Effector memory CD4-positive, alpha-beta T cell (primary cell): ENCODE data around the gene FTSJ3.
"Not testable (repeated sequence)": the region's sequence is repeated elsewhere in the genome, so short reads cannot be mapped to it uniquely, and the experiment has no call there.

ENCODE experiments used
- DNase-seq, 3 donors: peaks; one replicate each; pipeline ENCODE4 v3.0.0-alpha.2; 2020
- H3K27ac ChIP-seq: 2 replicates; pipeline ENCODE4 v1.7.0; 2013; ENCODE audit warnings: mild to moderate bottlenecking, low read length, moderate library complexity; ENCODE audit not compliant: insufficient read depth, poor library complexity, severe bottlenecking
- H3K27me3 ChIP-seq: replicated peaks from 2 replicates; pipeline ENCODE4 v1.7.0; 2013; ENCODE audit warnings: mild to moderate bottlenecking, low read length; ENCODE audit not compliant: insufficient read depth, control insufficient read depth, poor library complexity, severe bottlenecking
- H3K36me3 ChIP-seq: 2 replicates; pipeline ENCODE4 v1.7.0; 2013; ENCODE audit warnings: mild to moderate bottlenecking, low read length, moderate library complexity; ENCODE audit not compliant: control insufficient read depth, insufficient read depth
- H3K4me1 ChIP-seq: 2 replicates; pipeline ENCODE4 v1.7.0; 2013; ENCODE audit warnings: low read length, mild to moderate bottlenecking; ENCODE audit not compliant: control insufficient read depth, insufficient read depth, poor library complexity, severe bottlenecking
- H3K4me3 ChIP-seq: 2 replicates; pipeline ENCODE4 v1.7.0; 2013; ENCODE audit warnings: low read length, low read depth, mild to moderate bottlenecking; ENCODE audit not compliant: insufficient read depth, poor library complexity, severe bottlenecking
- H3K9me3 ChIP-seq: 2 replicates; pipeline ENCODE4 v1.7.0; 2013; ENCODE audit warnings: mild to moderate bottlenecking, low read length, moderate library complexity; ENCODE audit not compliant: control insufficient read depth

Gene FTSJ3

DNA sequence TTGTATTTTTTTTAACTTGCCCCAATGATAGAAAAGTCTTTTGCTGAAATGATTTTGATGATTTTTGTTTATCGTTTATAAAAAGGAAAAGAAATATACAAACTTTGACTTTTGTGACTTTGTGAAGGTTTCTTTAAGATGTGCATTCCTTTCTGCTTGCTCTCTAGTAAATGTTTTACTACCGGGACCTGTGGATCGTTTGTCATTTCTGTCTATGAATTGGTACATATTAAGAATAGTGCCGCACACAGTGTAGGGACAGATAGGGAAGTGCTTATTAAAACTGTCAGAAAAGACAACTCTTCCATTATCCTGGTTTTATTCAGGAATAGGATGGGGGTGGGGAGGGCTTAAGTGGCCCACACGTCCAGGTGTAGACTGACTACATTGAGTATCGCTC lies 8.3 kb downstream of the FTSJ3 start:
- H3K4me1 ChIP-seq, result no peaks in the 10 kb centered on the region
- H3K36me3 ChIP-seq, result peaks cover 97% of the 10 kb centered on the region
- H3K4me3 ChIP-seq, result no peak overlapping the region
- H3K9me3 ChIP-seq, result no peaks in the 10 kb centered on the region
- DNase-seq, result no peak
- no peak overlapping the region for H3K27ac ChIP-seq
- no peaks in the 10 kb centered on the region for H3K27me3 ChIP-seq

DNA sequence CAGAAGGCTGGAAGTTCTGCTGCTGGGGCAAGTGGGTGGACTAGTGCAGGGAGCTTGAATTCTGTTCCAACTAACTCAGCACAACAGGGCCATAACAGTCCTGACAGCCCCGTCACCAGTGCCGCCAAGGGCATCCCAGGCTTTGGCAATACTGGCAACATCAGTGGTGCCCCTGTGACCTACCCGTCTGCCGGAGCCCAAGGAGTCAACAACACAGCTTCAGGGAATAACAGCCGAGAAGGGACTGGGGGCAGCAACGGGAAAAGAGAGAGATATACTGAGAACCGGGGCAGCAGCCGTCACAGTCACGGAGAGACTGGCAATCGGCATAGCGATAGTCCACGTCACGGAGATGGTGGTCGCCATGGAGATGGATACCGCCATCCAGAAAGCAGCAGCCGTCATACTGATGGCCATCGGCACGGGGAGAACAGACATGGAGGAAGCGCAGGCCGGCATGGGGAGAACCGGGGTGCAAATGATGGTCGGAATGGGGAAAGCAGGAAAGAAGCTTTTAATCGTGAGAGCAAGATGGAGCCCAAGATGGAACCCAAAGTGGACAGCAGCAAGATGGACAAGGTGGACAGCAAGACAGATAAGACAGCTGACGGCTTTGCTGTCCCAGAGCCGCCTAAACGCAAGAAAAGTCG lies 9.6 kb downstream of the FTSJ3 start:
- H3K27ac ChIP-seq, result no peak overlapping the region

DNA sequence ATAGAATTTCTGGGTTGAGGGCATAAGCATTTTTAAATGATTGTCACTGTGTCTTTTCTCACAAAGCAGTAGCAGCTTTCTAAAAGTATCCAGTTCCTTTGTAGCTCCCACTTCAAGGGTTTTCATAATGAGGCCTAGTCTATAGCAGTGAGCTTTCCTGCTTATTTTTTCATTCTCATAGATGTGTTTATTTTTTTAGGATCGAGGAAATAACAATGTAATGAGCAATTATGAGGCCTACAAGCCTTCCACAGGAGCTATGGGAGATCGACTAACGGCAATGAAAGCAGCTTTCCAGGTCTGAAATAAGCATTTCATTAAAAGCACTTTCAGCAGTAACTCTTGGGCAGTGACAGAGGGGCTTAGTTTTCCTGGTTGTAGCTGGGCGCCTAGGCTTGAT lies 10.8 kb downstream of the FTSJ3 start:
- Histone ChIP-seq H3K9me3 (no peaks in the 10 kb centered on the region), H3K4me1 (no peaks in the 10 kb centered on the region), H3K36me3 (peaks cover 97% of the 10 kb centered on the region), H3K27ac (no peak overlapping the region), H3K27me3 (no peaks in the 10 kb centered on the region), H3K4me3 (no peak overlapping the region)
- no peak for DNase-seq

More for the DNA sequence above, 9.6 kb downstream of the FTSJ3 start:
- Histone ChIP-seq H3K4me1 (no peaks in the 10 kb centered on the region), H3K36me3 (peaks cover 97% of the 10 kb centered on the region), H3K9me3 (no peaks in the 10 kb centered on the region), H3K27me3 (no peaks in the 10 kb centered on the region), H3K4me3 (no peak overlapping the region)
- no peak for DNase-seq

DNA sequence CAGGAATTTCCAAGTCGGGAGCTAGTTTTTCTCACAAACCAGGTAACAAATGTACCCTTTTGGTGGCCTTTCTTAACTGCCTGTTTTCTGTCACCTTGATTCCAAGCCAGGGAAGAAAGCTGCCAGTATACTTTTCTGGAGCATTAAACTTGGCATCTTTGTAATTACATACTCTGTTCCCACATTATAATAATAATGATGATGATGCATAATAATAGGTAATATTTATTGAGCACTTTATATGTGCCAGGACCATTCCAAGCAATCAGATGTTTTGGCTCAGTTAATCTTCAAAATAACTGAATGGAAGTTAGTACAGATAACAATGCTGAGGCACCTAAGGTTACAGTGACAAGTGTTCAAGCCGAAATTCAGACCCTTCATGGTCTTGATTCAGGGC lies 11.3 kb downstream of the FTSJ3 start:
- H3K27ac ChIP-seq, result no peak overlapping the region
- no peak for DNase-seq

DNA sequence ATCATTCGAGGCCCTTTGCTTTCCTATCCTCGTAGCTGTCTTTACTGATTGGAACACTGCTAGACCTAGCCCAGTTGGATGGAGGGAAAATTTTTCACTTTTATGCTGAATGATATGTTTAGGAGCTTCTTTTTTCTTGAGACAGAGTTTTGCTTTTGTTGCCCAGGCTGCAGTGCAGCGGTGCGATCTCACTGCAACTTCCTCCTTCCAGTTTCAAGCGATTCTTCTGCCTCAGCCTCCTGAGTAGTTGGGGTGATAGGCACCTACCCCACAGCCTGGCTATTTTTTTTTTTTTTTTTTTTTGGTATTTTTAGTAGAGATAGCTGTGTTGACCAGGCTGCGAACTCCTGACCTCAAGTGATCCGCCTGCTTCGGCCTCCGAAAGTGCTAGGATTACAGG lies 17.5 kb downstream of the FTSJ3 start:
- Histone ChIP-seq H3K4me3 (no peak overlapping the region), H3K36me3 (peaks cover 94% of the 10 kb centered on the region), H3K9me3 (no peaks in the 10 kb centered on the region), H3K27me3 (no peaks in the 10 kb centered on the region), H3K27ac (no peak overlapping the region), H3K4me1 (no peaks in the 10 kb centered on the region)
- no peak for DNase-seq

More for the DNA sequence above, 11.3 kb downstream of the FTSJ3 start:
- Histone ChIP-seq H3K4me3 (no peak overlapping the region), H3K4me1 (no peaks in the 10 kb centered on the region), H3K27me3 (no peaks in the 10 kb centered on the region), H3K36me3 (peaks cover 97% of the 10 kb centered on the region), H3K9me3 (no peaks in the 10 kb centered on the region)

DNA sequence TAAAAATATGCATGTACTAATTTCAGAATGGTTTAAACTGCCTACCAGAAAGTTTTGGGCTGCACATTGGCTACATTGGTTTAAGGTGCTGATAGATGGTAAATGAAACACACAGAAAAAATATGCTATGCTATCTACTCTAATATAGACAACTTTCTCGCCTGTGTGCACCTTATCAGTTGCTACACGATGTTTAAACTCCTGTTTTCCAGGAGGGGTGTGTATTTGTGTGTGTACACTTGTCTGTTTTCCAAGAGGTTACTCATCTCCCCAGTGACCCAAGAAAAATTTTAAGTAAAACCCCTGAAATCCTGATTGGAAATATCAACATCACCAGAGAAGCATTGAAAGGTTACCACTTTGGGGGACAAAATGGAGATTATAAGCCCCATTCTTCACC lies 21.9 kb downstream of the FTSJ3 start:
- H3K4me1 ChIP-seq, result no peaks in the 10 kb centered on the region
- no peaks in the 10 kb centered on the region for H3K27me3 ChIP-seq
- H3K36me3 ChIP-seq, result peaks cover 76% of the 10 kb centered on the region
- no peak overlapping the region for H3K27ac ChIP-seq
- DNase-seq, result no peak
- no peaks in the 10 kb centered on the region for H3K9me3 ChIP-seq
- no peak overlapping the region for H3K4me3 ChIP-seq

DNA sequence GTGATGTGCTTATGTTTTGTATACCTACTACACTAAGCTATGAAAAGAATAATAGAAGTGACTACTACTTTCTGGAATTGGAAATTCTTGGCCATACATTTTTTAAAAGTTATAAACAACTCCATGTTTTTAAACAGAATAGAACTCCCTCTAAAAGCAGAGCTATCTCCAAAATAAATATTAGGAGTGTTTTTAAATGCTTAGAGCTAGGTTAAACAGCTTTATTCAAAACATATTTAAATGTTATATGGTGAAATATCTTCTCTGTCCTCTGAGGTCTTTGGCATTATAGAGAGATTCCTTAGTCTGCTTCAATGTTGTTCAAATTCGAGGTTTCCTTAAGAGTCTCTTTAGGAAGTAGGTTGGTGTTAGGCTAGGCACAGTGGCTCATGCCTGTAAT lies 23.1 kb downstream of the FTSJ3 start:
- Histone ChIP-seq H3K9me3 (no peaks in the 10 kb centered on the region), H3K4me1 (no peaks in the 10 kb centered on the region), H3K27me3 (no peaks in the 10 kb centered on the region), H3K27ac (no peak overlapping the region), H3K4me3 (no peak overlapping the region), H3K36me3 (peaks cover 78% of the 10 kb centered on the region)
- DNase-seq, result no peak

DNA sequence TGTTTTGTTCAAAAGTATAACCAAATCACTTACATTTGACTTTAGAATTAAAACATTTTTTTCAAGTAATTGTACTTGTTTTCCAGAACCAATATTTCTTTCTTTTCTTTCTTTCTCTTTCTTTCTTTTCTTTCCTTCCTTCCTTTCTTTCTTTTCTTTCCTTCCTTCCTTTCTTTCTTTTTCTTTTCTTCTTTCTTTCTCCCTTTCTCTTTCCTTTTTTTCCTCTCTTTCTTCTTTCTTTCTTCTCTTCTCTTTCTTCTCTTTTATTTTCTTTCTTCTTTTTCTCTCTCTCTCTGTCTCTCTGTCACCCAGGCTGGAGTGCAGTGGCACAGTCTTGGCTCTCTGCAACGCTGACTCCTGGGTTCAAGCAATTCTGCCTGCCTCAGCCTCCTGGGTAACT lies 26.7 kb downstream of the FTSJ3 start:
- peaks cover 77% of the 10 kb centered on the region for H3K36me3 ChIP-seq

DNA sequence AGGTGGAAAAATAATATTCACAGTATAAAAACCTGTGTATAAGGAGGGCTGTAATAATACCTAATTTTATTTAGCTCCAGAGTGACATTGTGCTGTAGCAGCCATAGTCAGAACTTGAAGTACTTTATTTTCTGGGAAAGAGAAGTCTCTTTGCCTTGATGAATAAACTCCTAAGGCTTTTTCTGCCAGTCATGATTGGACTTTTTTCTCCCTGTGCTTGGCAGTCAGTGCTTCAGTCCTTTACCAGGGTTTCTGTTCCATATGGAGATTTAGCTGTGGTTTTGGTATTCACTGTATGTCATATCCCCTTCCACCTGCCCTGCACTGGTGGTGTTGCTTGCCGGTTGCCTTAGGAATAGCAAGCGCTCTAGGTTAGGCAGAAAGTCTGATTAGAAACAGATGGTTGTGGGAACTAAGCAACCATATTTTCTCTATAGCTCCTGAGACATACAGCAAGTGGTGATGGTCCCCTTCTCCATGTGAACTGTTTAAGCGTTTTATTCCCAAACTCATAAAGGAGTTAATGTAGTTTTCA lies 28.8 kb downstream of the FTSJ3 start:
- no peak for DNase-seq
- Histone ChIP-seq H3K36me3 (peaks cover 79% of the 10 kb centered on the region), H3K9me3 (no peaks in the 10 kb centered on the region), H3K27ac (no peak overlapping the region), H3K4me3 (no peak overlapping the region), H3K27me3 (no peaks in the 10 kb centered on the region), H3K4me1 (no peaks in the 10 kb centered on the region)

More for the DNA sequence above, 26.7 kb downstream of the FTSJ3 start:
- Histone ChIP-seq H3K4me3 (no peak overlapping the region), H3K27me3 (no peaks in the 10 kb centered on the region), H3K27ac (no peak overlapping the region), H3K4me1 (no peaks in the 10 kb centered on the region), H3K9me3 (no peaks in the 10 kb centered on the region)
- DNase-seq, result no peak

DNA sequence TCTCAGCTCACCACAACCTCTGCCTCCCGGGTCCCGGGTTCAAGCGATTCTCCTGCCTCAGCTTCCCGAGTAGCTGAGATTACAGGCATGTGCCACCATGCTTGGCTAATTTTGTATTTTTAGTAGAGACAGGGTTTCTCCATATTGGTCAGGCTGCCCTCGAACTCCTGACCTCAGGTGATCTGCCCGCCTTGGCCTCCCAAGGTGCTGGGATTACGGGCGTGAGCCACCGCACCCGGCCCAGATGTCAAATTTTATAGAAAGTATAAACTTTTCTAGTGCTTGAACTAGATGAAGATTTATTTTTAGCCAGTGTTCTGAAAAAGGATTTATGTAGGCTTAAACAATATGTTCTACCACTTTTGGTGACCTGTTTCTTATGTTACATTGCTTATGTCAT lies 31.1 kb downstream of the FTSJ3 start:
- not testable (repeated sequence) for DNase-seq, H3K4me1 ChIP-seq, H3K9me3 ChIP-seq, H3K27me3 ChIP-seq, H3K27ac ChIP-seq, H3K4me3 ChIP-seq
- peaks cover 90% of the 10 kb centered on the region for H3K36me3 ChIP-seq
